Cardiac muscle cell (in vitro differentiated cells and primary cell): ENCODE measurements around the gene PLEKHG3. TPM values are rescaled to one million over a fixed set of nuclear protein-coding genes. Genes with fewer than 3 reads are reported as not detected.

Experiments
- DNase-seq, 2 donors: peaks; one replicate each; pipeline versions ENCODE4 v3.0.0 to v3.0.0-alpha.2; 2010 to 2017; ENCODE audit warnings: low read depth in 1 of 2, low spot score in 1 of 2
- H3K27ac ChIP-seq: fragments of 200-600 bp; sonication (generic); 2 replicates; pipeline ENCODE4 v1.5.1; 2016
- H3K27me3 ChIP-seq: fragments of 200-600 bp; sonication (generic); 2 replicates; pipeline ENCODE4 v1.6.0; 2016; ENCODE audit warnings: control low read depth
- H3K36me3 ChIP-seq: fragments of 200-600 bp; sonication (generic); 2 replicates; pipeline ENCODE4 v1.5.1; 2016; ENCODE audit warnings: control low read depth
- H3K4me1 ChIP-seq: fragments of 200-600 bp; sonication (generic); 2 replicates; pipeline ENCODE4 v1.8.1; 2017; ENCODE audit warnings: low read depth, mild to moderate bottlenecking, mixed run types
- H3K4me3 ChIP-seq: fragments of 200-600 bp; sonication (generic); 2 replicates; pipeline ENCODE4 v1.5.1; 2016; ENCODE audit warnings: mild to moderate bottlenecking
- H3K9me3 ChIP-seq: fragments of 200-600 bp; sonication (generic); 2 replicates; pipeline ENCODE4 v1.5.1; 2017; ENCODE audit warnings: low read depth, mild to moderate bottlenecking, control low read depth
- CTCF ChIP-seq: IDR thresholded peaks from 2 replicates; pipeline ENCODE4 v1.5.1; 2012; ENCODE audit warnings: low read depth, mild to moderate bottlenecking, low read length
- polyA plus RNA-seq: library from polyadenylated mRNA; unstranded; fragments of >200 nt; fragmentation: Nextera tagmentation; extraction: Ambion mirVana; gene quantifications from 2 replicates; pipeline ENCODE4 v1.2.1, GENCODE V29; 2016
- total RNA-seq: library from RNA; depleted of rRNA; stranded (reverse); fragments of >200 nt; gene quantifications from 2 replicates; pipeline ENCODE4 v1.2.3, GENCODE V29; 2016

Gene PLEKHG3
- total and polyA plus RNA-seq, 2 experiments from 2014 or later, result 19.2 to 72.2 TPM

DNA sequence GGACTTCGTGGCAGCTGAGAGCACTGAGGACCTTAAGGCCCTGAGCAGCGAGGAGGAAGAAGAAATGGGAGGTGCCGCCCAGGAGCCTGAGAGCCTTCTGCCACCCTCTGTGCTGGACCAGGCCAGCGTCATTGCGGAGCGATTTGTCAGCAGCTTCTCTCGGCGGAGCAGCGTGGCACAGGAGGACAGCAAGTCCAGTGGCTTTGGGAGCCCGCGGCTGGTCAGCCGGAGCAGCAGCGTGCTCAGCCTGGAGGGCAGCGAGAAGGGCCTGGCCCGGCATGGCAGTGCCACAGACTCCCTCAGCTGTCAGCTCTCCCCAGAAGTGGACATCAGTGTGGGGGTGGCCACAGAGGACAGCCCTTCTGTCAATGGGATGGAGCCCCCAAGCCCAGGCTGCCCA, 37.0 kb downstream of the PLEKHG3 start:
- Histone ChIP-seq H3K36me3 (peaks cover 23% of the 10 kb centered on the region), H3K9me3 (no peaks in the 10 kb centered on the region), H3K4me1 (peaks cover 7% of the 10 kb centered on the region), H3K4me3 (no peak overlapping the region), H3K27ac (no peak overlapping the region), H3K27me3 (no peaks in the 10 kb centered on the region)
- no peak for TF ChIP-seq CTCF
- no peak for DNase-seq

GRCh38 chr14:64741961-64742360, 37.7 kb downstream of the PLEKHG3 start:
- H3K36me3 ChIP-seq, result peaks cover 23% of the 10 kb centered on the region
- H3K4me1 ChIP-seq, result peaks cover 7% of the 10 kb centered on the region
- no peak for DNase-seq
- no peaks in the 10 kb centered on the region for H3K27me3 ChIP-seq
- no peaks in the 10 kb centered on the region for H3K9me3 ChIP-seq
- no peak for TF ChIP-seq CTCF
- no peak overlapping the region for H3K27ac ChIP-seq
- H3K4me3 ChIP-seq, result no peak overlapping the region

- H3K27me3 ChIP-seq, result no peaks in the 10 kb centered on the region
- H3K27ac ChIP-seq, result no peak overlapping the region
- peaks cover 7% of the 10 kb centered on the region for H3K4me1 ChIP-seq
- H3K9me3 ChIP-seq, result no peaks in the 10 kb centered on the region
- peaks cover 23% of the 10 kb centered on the region for H3K36me3 ChIP-seq
- H3K4me3 ChIP-seq, result no peak overlapping the region
- no peak for DNase-seq
- no peak for TF ChIP-seq CTCF
Measured at GRCh38 chr14:64743061-64743460, 38.8 kb downstream of the PLEKHG3 start.

DNA sequence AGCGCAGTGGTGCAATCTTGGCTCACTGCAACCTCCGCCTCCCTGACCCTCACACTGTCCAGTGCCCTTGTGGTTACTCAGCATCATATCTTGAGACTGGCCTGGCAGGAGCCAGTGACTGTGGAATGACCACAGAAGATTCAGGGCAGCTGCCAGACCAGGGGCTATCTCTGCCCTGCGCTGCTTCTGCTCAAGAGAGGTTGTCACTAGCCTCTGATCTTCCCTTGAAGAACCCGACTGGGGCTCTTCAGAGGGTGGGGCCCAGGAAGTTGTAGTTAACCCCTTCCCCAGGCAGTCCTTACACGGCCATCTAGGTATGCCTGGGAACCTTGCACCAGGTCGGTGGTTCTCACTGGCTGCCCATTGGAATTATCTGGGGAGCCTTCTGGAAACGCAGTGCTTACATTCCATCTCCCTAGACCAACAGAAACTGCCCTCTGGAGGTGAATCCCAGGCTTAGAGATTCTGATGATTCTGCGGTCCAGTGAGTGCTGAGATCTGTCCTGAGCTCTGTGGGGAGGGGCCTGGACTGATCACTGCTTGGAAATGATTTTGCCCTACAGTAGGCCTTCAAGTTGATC, 41.4 kb downstream of the PLEKHG3 start:
- Histone ChIP-seq H3K4me1 (peaks cover 7% of the 10 kb centered on the region), H3K9me3 (no peaks in the 10 kb centered on the region), H3K36me3 (peaks cover 20% of the 10 kb centered on the region), H3K27ac (peak overlapping the region; percentile 59), H3K27me3 (no peaks in the 10 kb centered on the region), H3K4me3 (no peak overlapping the region)
- peak; percentile 18 for TF ChIP-seq CTCF
- peak in 1 of 2 donors; percentile 55 for DNase-seq

DNA sequence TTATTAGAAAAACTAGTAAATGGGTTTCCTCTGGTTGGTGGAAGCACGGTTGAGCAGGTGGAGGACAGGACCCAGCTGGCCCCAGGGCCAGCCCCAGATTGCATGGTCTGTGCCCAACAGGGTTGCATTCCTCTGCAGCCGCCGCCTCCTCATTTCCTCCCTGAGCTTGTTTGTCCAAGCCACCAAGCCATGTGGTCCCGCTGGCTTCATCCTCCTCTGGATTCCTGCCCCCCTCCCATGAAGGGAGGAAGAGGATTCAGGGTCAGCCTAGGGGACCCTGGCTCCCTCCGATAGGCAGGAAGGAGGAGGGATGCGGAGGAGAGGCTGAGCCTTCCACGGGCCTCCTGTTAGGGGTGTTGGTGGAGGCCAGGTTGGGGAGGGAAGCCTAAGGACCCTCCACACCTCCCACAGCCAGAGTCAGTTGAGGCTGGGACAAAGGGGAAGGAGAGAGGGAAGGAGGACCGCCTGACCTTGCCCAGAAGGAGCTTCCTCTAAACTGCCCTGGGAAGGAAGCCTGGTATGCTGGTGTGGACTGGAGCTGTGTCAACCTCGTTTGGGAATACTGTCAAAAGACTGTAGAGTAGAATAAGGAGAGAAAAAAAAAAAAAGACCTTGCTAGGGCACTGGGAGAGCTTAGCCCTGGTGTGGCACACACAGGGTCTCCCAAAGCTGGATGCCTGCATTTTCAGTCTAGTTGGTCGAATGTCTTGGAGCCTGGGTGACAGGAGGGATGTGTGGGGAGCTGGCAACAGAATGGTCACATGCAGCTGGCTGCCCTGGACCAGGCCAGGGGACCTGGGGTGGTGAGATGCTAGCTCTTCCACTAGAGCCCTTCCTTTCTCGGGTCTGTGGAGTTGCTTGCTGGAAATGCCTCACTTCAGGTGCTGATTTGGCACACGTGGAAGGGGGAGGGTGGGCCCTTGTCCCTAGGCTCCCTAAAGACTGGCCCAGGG, 42.4 kb downstream of the PLEKHG3 start:
- Histone ChIP-seq H3K36me3 (peaks cover 17% of the 10 kb centered on the region), H3K9me3 (no peaks in the 10 kb centered on the region), H3K27me3 (no peaks in the 10 kb centered on the region), H3K4me3 (no peak overlapping the region), H3K4me1 (peaks cover 7% of the 10 kb centered on the region), H3K27ac (no peak overlapping the region)
- DNase-seq, result peak in 1 of 2 donors; percentile 22
- TF ChIP-seq CTCF, result no peak
